CD4-positive, alpha-beta T cell treated with Interferon gamma for 1 hour (primary cell): ENCODE measurements around the gene PSPH.

Experiments used
- DNase-seq: peaks from one replicate; pipeline ENCODE4 v3.0.0-alpha.2; 2020

Gene PSPH

DNA sequence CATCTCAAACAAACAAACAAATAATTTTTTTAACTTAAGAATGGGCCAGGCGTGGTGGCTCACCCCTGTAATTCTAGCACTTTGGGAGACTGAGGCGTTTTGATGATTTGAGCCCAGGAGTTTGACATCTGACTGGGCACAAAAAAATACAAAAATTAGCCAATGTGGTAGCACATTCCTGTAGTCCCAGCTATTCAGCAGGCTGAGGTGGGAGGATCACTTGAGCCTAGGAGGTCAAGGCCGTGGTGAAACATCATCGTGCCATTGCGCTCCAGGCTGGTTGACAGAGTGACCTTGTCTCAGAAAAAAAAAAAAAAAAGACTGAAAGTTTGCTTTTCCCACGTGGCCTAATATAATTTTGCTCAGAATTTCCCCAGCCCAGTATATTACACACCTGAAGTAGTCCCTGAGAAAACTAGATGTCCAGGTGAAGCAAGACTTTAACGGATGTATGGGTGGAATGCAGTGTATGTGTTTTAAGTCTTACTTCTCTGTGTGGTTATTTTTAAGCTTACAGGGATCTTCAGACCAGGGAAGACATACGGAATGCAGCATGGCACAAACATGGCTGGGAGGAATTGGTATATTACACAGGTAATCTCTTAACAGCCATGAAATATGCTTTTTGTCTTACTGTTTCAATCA lies 54.3 kb downstream of the PSPH start:
- no peak for DNase-seq

- DNase-seq, result no peak
Observed at GRCh38 chr7:55992346-55992745, 58.9 kb downstream of the PSPH start.

GRCh38 chr7:55983537-55983936 lies 67.7 kb downstream of the PSPH start:
- DNase-seq, result no peak

DNA sequence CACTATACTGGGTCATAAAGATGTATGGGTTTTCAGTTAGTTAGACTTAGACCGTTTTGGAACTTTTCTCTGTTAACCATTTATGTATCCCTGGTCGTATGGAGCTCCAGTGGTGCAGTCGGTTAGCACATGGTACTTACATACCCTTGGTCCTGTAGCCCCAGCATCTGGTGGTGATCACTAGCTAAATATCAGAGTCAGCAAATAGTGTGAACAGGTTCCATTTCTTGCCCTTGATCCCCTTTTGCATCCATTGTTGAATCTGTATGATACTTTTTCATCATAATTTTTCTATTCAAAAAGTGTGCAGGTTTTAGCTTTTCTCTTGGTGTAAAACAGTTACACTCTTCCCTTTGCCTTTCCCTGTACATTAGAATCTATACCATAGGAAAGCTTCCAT lies 71.0 kb downstream of the PSPH start:
- DNase-seq, result no peak

GRCh38 chr7:55977831-55978230 lies 73.4 kb downstream of the PSPH start:
- DNase-seq, result no peak

- DNase-seq, result no peak
Observed at GRCh38 chr7:55975988-55976633, 75.1 kb downstream of the PSPH start.

- DNase-seq, result no peak
Observed at GRCh38 chr7:55973747-55974250, 77.4 kb downstream of the PSPH start.

DNA sequence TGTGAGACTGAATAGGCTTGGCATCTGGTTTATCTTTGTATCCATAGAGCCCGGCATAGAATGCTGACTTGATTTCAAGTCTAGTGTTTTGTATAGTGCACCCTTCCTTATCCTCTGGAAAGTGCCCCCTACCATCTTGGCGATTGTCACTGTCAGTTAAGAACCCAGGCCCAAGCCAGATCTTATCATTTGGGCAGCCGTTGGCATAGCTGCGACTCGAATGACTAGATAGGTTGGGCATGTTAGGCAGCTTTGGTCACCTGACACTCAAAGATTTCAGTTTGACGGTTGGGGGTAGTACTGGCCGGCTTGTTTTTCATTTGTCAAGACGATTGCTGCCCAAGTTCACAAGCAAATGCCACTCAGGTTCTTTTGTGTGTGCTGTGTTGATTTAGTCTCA lies 80.3 kb downstream of the PSPH start:
- DNase-seq, result no peak

DNA sequence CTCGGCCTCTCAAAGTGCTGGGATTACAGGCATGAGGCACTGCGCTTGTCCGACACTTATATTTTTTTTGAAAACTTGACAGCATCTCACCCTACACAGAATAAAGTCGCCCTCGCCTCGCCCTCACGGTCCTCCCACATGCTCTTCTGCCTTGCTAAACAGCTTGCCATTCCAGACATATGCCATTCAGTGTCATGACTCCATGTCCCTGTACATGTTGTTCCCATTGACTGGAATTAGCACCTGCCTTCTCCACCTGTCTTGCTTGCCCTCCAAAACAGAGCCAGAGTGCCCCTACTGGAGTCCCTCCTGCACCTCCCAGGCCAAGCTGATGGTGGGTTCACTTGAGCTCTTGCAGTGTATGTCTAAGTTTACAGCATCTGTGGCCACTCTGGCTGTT lies 80.7 kb downstream of the PSPH start:
- no peak for DNase-seq

DNA sequence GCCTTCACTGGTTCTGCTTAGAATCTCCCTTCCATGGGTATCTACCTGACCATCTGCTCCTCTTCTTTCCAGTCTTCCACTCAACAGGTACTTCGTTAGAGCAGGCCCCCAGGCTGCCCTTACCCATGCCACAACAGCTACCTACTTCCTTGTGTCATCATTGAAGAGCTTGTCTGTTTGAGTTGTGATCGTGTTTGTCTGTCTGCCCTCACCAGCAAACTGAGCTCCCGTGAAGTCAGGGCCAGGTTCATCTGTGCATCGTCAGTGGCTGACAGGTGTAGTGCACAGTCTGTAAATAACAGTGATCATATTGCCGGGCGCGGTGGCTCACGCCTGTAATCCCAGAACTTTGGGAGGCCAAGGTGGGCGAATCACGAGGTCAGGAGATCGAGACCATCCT lies 81.9 kb downstream of the PSPH start:
- no peak for DNase-seq

- no peak for DNase-seq
Observed at GRCh38 chr7:55966851-55967250, 84.4 kb downstream of the PSPH start.

GRCh38 chr7:55965805-55966421 lies 85.3 kb downstream of the PSPH start:
- DNase-seq, result no peak

DNA sequence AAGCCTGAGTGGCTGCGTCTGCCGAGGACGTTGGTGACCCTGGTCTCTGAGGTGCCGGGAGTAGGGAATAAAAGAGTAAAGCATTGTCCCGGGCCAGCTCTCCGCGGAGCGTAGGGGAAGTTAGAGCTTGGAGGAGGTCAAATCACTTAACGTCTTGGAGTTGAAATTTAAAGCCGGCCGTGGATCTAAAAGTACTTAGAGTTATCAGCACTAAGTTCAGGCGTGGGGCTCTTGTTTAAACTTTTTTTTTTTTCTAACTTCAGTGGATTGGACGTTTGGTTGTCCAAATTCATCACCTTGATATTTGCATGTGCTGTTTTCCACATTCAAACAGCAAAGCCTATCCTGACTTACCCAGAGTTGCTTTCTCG lies 86.2 kb downstream of the PSPH start:
- DNase-seq, result no peak

- peak; percentile 64 for DNase-seq
Observed at GRCh38 chr7:55964261-55965099, 86.8 kb downstream of the PSPH start, which contains the start of gene NIPSNAP2. Gene NIPSNAP2 (plus strand): TSS chr7:55964585. CDS start chr7:55964610, 25 bp downstream.

DNA sequence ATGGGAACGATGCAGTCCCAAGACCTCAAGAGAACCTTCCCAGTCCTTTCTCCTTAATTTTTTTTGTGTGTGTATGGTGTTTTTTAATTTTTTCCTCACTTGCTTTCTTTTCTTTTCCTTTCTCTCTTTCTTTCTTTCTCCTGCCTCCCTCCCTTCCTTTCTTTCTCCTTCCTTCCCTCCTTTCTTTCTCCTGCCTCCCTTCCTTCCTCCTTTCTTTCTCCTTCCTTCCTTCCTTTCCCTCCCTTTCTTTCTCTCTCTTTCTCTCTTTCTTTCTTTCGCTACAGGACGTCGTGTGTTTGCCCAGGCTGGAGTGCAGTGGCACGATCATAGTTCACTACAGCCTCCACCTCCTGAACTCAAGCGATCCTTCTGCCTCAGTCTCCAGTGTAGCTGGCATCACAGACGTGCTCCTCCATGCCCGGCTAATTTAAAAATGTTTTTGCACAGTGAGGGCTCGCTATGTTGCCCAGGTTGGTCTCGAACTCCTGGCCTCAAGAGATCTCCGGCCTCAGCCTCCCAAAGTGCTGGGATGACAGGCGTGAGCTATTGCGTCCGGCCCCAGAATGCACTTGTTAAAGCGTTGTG lies 87.6 kb downstream of the PSPH start:
- DNase-seq, result no peak

- no peak for DNase-seq
Observed at GRCh38 chr7:55962014-55962413, 89.2 kb downstream of the PSPH start.
